Endodermal cell (in vitro differentiated cells): ENCODE data around the gene TBCEL. TPM values are rescaled to one million over a fixed set of nuclear protein-coding genes. Genes with fewer than 3 reads are reported as not detected.
"Not testable (repeated sequence)": the region's sequence is repeated elsewhere in the genome, so short reads cannot be mapped to it uniquely, and the experiment has no call there.

Experiments used
- DNase-seq: peaks from one replicate; pipeline ENCODE4 v3.0.0-alpha.2; 2017
- H3K27ac ChIP-seq: 2 replicates; pipeline ENCODE4 v1.5.1; 2013; ENCODE audit warnings: mild to moderate bottlenecking, low read depth, low read length, moderate library complexity
- H3K27me3 ChIP-seq: 2 replicates; pipeline ENCODE4 v1.6.1; 2013; ENCODE audit warnings: mild to moderate bottlenecking, low read length, moderate library complexity; ENCODE audit not compliant: insufficient read depth, control insufficient read depth, poor library complexity, severe bottlenecking
- H3K36me3 ChIP-seq: 2 replicates; pipeline ENCODE4 v1.7.0; 2013; ENCODE audit warnings: mild to moderate bottlenecking, low read length, moderate library complexity; ENCODE audit not compliant: control insufficient read depth, insufficient read depth
- H3K4me1 ChIP-seq: one replicate; pipeline ENCODE4 v1.7.0; 2013; ENCODE audit warnings: low read length; ENCODE audit not compliant: control insufficient read depth, insufficient read depth
- H3K4me3 ChIP-seq: 2 replicates; pipeline ENCODE4 v1.5.1; 2013; ENCODE audit warnings: mild to moderate bottlenecking, low read length, moderate library complexity
- H3K9ac ChIP-seq: 2 replicates; pipeline ENCODE4 v1.6.1; 2013; ENCODE audit warnings: mild to moderate bottlenecking, low read length, moderate library complexity; ENCODE audit not compliant: poor library complexity, severe bottlenecking; ENCODE audit errors: extremely low read depth
- H3K9me3 ChIP-seq: 2 replicates; pipeline ENCODE4 v1.6.1; 2013; ENCODE audit warnings: mild to moderate bottlenecking, low read length, moderate library complexity; ENCODE audit not compliant: control insufficient read depth
- H3K27ac Mint-ChIP-seq: 2 replicates; pipeline ENCODE4 v1.8.0; 2020; ENCODE audit warnings: mixed read lengths
- H3K27me3 Mint-ChIP-seq: 2 replicates; pipeline ENCODE4 v1.8.0; 2021; ENCODE audit warnings: mild to moderate bottlenecking, mixed read lengths; ENCODE audit not compliant: insufficient read depth
- H3K36me3 Mint-ChIP-seq: 2 replicates; pipeline ENCODE4 v1.8.0; 2020; ENCODE audit warnings: low read depth, mixed read lengths
- H3K4me1 Mint-ChIP-seq: 2 replicates; pipeline ENCODE4 v1.8.0; 2020; ENCODE audit warnings: mixed read lengths
- H3K4me3 Mint-ChIP-seq: 2 replicates; pipeline ENCODE4 v1.8.0; 2020; ENCODE audit warnings: mild to moderate bottlenecking, moderate library complexity, mixed read lengths
- H3K9me3 Mint-ChIP-seq: 2 replicates; pipeline ENCODE4 v1.8.0; 2020; ENCODE audit warnings: mild to moderate bottlenecking, mixed read lengths
- WGBS, 2 experiments: methylation state at CpG; one replicate each; pipeline versions ENCODE4 v1.1.5 to v1.1.7; 2013; ENCODE audit warnings: missing lambda C conversion rate in 2 of 2, mixed read lengths in 1 of 2; ENCODE audit not compliant: insufficient coverage in 1 of 2, insufficient read length in 1 of 2; 5-methylcytosine and 5-hydroxymethylcytosine counted together
- total RNA-seq, 2 donors: library from RNA; stranded (reverse); fragmentation: NEBNext Ultra II Directional in 1 of 2; extraction: Animal tissue kit (Norgen Biotek cat#: 25700) in 1 of 2; gene quantifications; 2 replicates in 1 of 2; 3 replicates in 1 of 2; pipeline ENCODE4 v1.2.1, GENCODE V29; 2021
- TF ChIP-seq, protein P1 (sequence below): fragments of 200-600 bp; sonication (generic); conservative IDR thresholded peaks from 2 replicates; pipeline ENCODE4 v1.5.0; 2021; ENCODE audit warnings: antibody characterized with exemption, mild to moderate bottlenecking

The TBCEL gene
- total RNA-seq, 2 donors from 2014 or later, result 23.5 to 26.1 TPM

GRCh38 chr11:121012091-121012490, 11.8 kb upstream of the TBCEL start:
- Histone ChIP-seq H3K9me3 (no peaks in the 10 kb centered on the region), H3K9ac (no peak overlapping the region), H3K36me3 (no peaks in the 10 kb centered on the region), H3K4me1 (no peaks in the 10 kb centered on the region), H3K27ac (no peak overlapping the region), H3K4me3 (no peak overlapping the region), H3K27me3 (no peaks in the 10 kb centered on the region)
- Mint-ChIP-seq H3K4me3 (no peak overlapping the region), H3K9me3 (peaks cover 2% of the 10 kb centered on the region), H3K36me3 (no peaks in the 10 kb centered on the region), H3K4me1 (peaks cover 3% of the 10 kb centered on the region), H3K27me3 (no peaks in the 10 kb centered on the region), H3K27ac (no peak overlapping the region)
- DNase-seq, result no peak
- TF ChIP-seq, protein P1, sequence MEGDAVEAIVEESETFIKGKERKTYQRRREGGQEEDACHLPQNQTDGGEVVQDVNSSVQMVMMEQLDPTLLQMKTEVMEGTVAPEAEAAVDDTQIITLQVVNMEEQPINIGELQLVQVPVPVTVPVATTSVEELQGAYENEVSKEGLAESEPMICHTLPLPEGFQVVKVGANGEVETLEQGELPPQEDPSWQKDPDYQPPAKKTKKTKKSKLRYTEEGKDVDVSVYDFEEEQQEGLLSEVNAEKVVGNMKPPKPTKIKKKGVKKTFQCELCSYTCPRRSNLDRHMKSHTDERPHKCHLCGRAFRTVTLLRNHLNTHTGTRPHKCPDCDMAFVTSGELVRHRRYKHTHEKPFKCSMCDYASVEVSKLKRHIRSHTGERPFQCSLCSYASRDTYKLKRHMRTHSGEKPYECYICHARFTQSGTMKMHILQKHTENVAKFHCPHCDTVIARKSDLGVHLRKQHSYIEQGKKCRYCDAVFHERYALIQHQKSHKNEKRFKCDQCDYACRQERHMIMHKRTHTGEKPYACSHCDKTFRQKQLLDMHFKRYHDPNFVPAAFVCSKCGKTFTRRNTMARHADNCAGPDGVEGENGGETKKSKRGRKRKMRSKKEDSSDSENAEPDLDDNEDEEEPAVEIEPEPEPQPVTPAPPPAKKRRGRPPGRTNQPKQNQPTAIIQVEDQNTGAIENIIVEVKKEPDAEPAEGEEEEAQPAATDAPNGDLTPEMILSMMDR, result no peak
- 90% methylated on average over 1 of the region's 1 CpG; no CpG with 5 or more reads in 1 of the 2 experiments for WGBS, 2 experiments

GRCh38 chr11:121018746-121019145, 5.2 kb upstream of the TBCEL start:
- TF ChIP-seq, protein P1, result no peak
- DNase-seq, result no peak
- 83 to 100% methylated on average over 1 of the region's 1 CpG for WGBS, 2 experiments
- Mint-ChIP-seq H3K27ac (no peak overlapping the region), H3K9me3 (peaks cover 6% of the 10 kb centered on the region), H3K27me3 (no peaks in the 10 kb centered on the region), H3K4me1 (peaks cover 3% of the 10 kb centered on the region), H3K36me3 (no peaks in the 10 kb centered on the region), H3K4me3 (no peak overlapping the region)
- H3K36me3 ChIP-seq, result no peaks in the 10 kb centered on the region
- no peaks in the 10 kb centered on the region for H3K9me3 ChIP-seq
- H3K4me3 ChIP-seq, result no peak overlapping the region
- H3K9ac ChIP-seq, result no peak overlapping the region
- no peaks in the 10 kb centered on the region for H3K4me1 ChIP-seq
- H3K27me3 ChIP-seq, result no peaks in the 10 kb centered on the region
- no peak overlapping the region for H3K27ac ChIP-seq

GRCh38 chr11:121021718-121022117, 2.2 kb upstream of the TBCEL start:
- H3K9ac ChIP-seq, H3K27me3 ChIP-seq, DNase-seq, H3K9me3 ChIP-seq, H3K27ac Mint-ChIP-seq, H3K4me3 Mint-ChIP-seq, H3K27ac ChIP-seq, H3K27me3 Mint-ChIP-seq, H3K4me3 ChIP-seq, H3K36me3 Mint-ChIP-seq, H3K36me3 ChIP-seq, H3K4me1 ChIP-seq, H3K9me3 Mint-ChIP-seq: not testable (repeated sequence)
- peaks cover 17% of the 10 kb centered on the region for H3K4me1 Mint-ChIP-seq
- WGBS, 2 experiments, result 92 to 95% methylated on average over 7 to 36 of the region's 36 CpGs

DNA sequence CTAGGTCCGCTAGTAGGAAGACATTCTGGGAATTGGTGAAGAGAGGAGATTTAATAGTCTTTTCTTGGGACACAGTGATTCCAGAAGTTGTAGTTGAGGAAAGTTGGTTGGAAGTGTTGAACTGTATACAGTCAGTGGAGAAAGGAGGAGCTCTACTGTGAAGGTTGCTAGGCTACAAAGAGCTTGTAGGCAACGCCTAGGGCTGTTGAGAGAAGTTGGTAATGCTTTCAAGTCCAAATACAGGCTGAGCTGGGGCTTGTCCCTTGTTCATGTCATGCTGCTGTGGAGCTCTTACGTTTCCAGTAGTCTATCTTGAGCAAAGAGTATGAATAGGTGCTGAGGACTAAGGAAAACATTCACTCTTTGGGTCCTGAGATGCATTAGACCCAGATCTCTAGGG, 1.1 kb downstream of the TBCEL start:
- no peak for DNase-seq
- no peak overlapping the region for H3K27ac ChIP-seq
- 72 to 82% methylated on average over 3 of the region's 3 CpGs for WGBS, 2 experiments

More for the DNA sequence above, 1.1 kb downstream of the TBCEL start:
- peak overlapping the region; percentile 75 for H3K4me3 Mint-ChIP-seq
- peak overlapping the region; percentile 88 for H3K4me3 ChIP-seq
- H3K36me3 Mint-ChIP-seq, result no peaks in the 10 kb centered on the region
- TF ChIP-seq, protein P1, result no peak
- no peaks in the 10 kb centered on the region for H3K4me1 ChIP-seq
- peaks cover 6% of the 10 kb centered on the region for H3K9me3 Mint-ChIP-seq
- peak overlapping the region; percentile 50 for H3K27ac Mint-ChIP-seq
- no peaks in the 10 kb centered on the region for H3K27me3 Mint-ChIP-seq
- H3K36me3 ChIP-seq, result no peaks in the 10 kb centered on the region
- peak overlapping the region; percentile 63 for H3K9ac ChIP-seq
- peaks cover 15% of the 10 kb centered on the region for H3K4me1 Mint-ChIP-seq
- H3K27me3 ChIP-seq, result no peaks in the 10 kb centered on the region
- no peaks in the 10 kb centered on the region for H3K9me3 ChIP-seq
